ENCODE data around the gene STIL. TPM values are rescaled to one million over a fixed set of nuclear protein-coding genes. Genes with fewer than 3 reads are reported as not detected.

The STIL gene
- total and polyA plus RNA-seq, 2 donors (not counting 3 experiments of a cell fraction or from before 2014, with no cell fraction given), result 10.3 to 28.1 TPM

- Histone ChIP-seq H4K20me1 (replicated peaks; ENCODE audit: control insufficient read depth, extremely low read depth, insufficient read depth, low read length) (no peaks in the 10 kb centered on the region), H3K36me3 (ENCODE audit: control insufficient read depth in 2 of 2, extremely low read depth in 1 of 2, insufficient read depth in 2 of 2, low read length in 2 of 2) (peaks cover 6 to 26% of the 10 kb centered on the region in 2 experiments), H3K27me3 (ENCODE audit: control insufficient read depth in 2 of 2, insufficient read depth in 2 of 2, low read length in 2 of 2) (no peaks in the 10 kb centered on the region), H3K4me2 (ENCODE audit: insufficient read depth, low read length) (no peak overlapping the region), H2AFZ (ENCODE audit: low read depth, low read length) (no peak overlapping the region), H3K4me1 (ENCODE audit: control insufficient read depth, extremely low read depth, insufficient read depth, low read length) (peaks cover 47% of the 10 kb centered on the region), H3K4me3 (replicated peaks in 1 of 3; ENCODE audit: insufficient read depth in 1 of 3, low read depth in 1 of 3, low read length in 3 of 3) (no peak overlapping the region), H3K9me3 (replicated peaks; ENCODE audit: control insufficient read depth, insufficient read depth, low read length) (no peaks in the 10 kb centered on the region), H3K79me2 (ENCODE audit: control insufficient read depth, insufficient read depth, low read length) (no peaks in the 10 kb centered on the region), H3K27ac (ENCODE audit: insufficient read depth, low read depth, low read length) (no peak overlapping the region), H3K9ac (replicated peaks; ENCODE audit: extremely low read depth, insufficient read depth, low read length) (no peak overlapping the region), H3K9me1 (replicated peaks; ENCODE audit: control insufficient read depth, extremely low read depth, insufficient read depth, low read length) (no peaks in the 10 kb centered on the region)
- DNase-seq (ENCODE audit: low read depth, low spot score) (no peak), FAIRE-seq (no peak)
- TF ChIP-seq POLR2AphosphoS5 (IDR thresholded peaks at IDR 0.05; ENCODE audit: insufficient read depth, low read depth, low read length) (no peak), MYC (IDR thresholded peaks at IDR 0.05; ENCODE audit: low read depth, low read length) (no peak), GATA2 (IDR thresholded peaks at IDR 0.05; ENCODE audit: insufficient read depth, insufficient read length, low read depth, low read length) (no peak)
- TF ChIP-seq, protein P1, sequence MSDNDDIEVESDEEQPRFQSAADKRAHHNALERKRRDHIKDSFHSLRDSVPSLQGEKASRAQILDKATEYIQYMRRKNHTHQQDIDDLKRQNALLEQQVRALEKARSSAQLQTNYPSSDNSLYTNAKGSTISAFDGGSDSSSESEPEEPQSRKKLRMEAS (IDR thresholded peaks at IDR 0.05; ENCODE audit: insufficient read depth, insufficient read length), result no peak
- no TSS peak for BruUV-seq (replicated peaks)
- CTCF ChIA-PET, result interaction anchor here (1.6 kb wide), 1 partner anchor 47 kb away, joined by 4 read pairs; no protein-coding TSS in a partner anchor
- intact Hi-C loops (cut with micrococcal nuclease) (no loop called here), dilution Hi-C loops (cut with MboI; ENCODE audit: extremely low pct_ligation_motif_present, low sequenced_read_pairs) (no loop called here)
- POLR2A ChIA-PET, result no interaction called here
These were observed 98.2 kb downstream of the STIL start for GRCh38 chr1:47215713-47216112.

DNA sequence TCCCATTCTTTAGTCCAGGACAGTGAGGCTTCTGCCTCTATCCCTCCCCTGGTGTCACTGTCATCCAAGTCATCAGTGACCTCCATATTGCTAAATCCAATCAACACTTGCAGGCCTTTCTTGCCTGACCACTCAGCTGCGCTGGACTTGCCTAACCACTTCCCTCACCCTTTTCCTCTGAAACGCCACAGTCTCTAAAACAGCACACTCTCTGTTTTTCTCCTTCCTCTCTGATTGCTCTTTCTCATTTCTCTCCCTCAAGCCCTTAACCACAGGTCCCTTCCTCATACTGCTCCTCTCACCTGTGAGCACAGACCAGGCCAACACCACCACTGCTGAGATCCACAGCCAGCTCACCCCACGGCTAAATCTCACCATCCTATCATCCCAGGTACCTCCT lies 99.4 kb downstream of the STIL start:
- H3K9me3 ChIP-seq (replicated peaks; ENCODE audit: control insufficient read depth, insufficient read depth, low read length), result no peaks in the 10 kb centered on the region
- intact Hi-C loops (cut with micrococcal nuclease) (no loop called here), dilution Hi-C loops (cut with MboI; ENCODE audit: extremely low pct_ligation_motif_present, low sequenced_read_pairs) (no loop called here)
- no peak overlapping the region for H3K27ac ChIP-seq (ENCODE audit: insufficient read depth, low read depth, low read length)
- BruUV-seq (replicated peaks), result no TSS peak
- no peaks in the 10 kb centered on the region for H4K20me1 ChIP-seq (replicated peaks; ENCODE audit: control insufficient read depth, extremely low read depth, insufficient read depth, low read length)
- H3K79me2 ChIP-seq (ENCODE audit: control insufficient read depth, insufficient read depth, low read length), result no peaks in the 10 kb centered on the region
- peaks cover 58% of the 10 kb centered on the region for H3K4me1 ChIP-seq (ENCODE audit: control insufficient read depth, extremely low read depth, insufficient read depth, low read length)
- POLR2A ChIA-PET, result no interaction called here
- TF ChIP-seq MYC (IDR thresholded peaks at IDR 0.05; ENCODE audit: low read depth, low read length), result no peak
- no peak for TF ChIP-seq CTCF (IDR thresholded peaks at IDR 0.05; ENCODE audit: extremely low read depth in 1 of 2, insufficient read depth in 1 of 2, low read depth in 1 of 2, low read length in 2 of 2)
- no peak for TF ChIP-seq EZH2 (IDR thresholded peaks at IDR 0.05; ENCODE audit: borderline replicate concordance, low read depth, low read length, severe bottlenecking)
- no peak for TF ChIP-seq GATA2 (IDR thresholded peaks at IDR 0.05; ENCODE audit: insufficient read depth, insufficient read length, low read depth, low read length)
- TF ChIP-seq POLR2AphosphoS5 (IDR thresholded peaks at IDR 0.05; ENCODE audit: insufficient read depth, low read depth, low read length), result no peak
- no peak for TF ChIP-seq JUN (IDR thresholded peaks at IDR 0.05; ENCODE audit: borderline replicate concordance, insufficient read depth, insufficient read length, low read depth)
- no peak for TF ChIP-seq FOS (IDR thresholded peaks at IDR 0.05; ENCODE audit: borderline replicate concordance, insufficient read depth, low read length)
- TF ChIP-seq, protein P1 (IDR thresholded peaks at IDR 0.05; ENCODE audit: insufficient read depth, insufficient read length), result no peak
- TF ChIP-seq POLR2A (IDR thresholded peaks at IDR 0.05; ENCODE audit: low read depth, low read length), result no peak
- H3K36me3 ChIP-seq (ENCODE audit: control insufficient read depth in 2 of 2, extremely low read depth in 1 of 2, insufficient read depth in 2 of 2, low read length in 2 of 2), result peaks cover 6 to 16% of the 10 kb centered on the region in 2 experiments
- no peak overlapping the region for H3K9ac ChIP-seq (replicated peaks; ENCODE audit: extremely low read depth, insufficient read depth, low read length)
- no peak overlapping the region for H3K4me3 ChIP-seq (replicated peaks in 1 of 3; ENCODE audit: insufficient read depth in 1 of 3, low read depth in 1 of 3, low read length in 3 of 3)
- no peaks in the 10 kb centered on the region for H3K27me3 ChIP-seq (ENCODE audit: control insufficient read depth in 2 of 2, insufficient read depth in 2 of 2, low read length in 2 of 2)
- H3K4me2 ChIP-seq (ENCODE audit: insufficient read depth, low read length), result no peak overlapping the region
- CTCF ChIA-PET, result interaction anchor here (1.6 to 2.6 kb wide), 2 partner anchors 35 to 49 kb away, joined by 4 to 10 read pairs; no protein-coding TSS in a partner anchor
- no peak for DNase-seq (ENCODE audit: low read depth, low spot score)
- H2AFZ ChIP-seq (ENCODE audit: low read depth, low read length), result no peak overlapping the region
- no peak for FAIRE-seq
- no peaks in the 10 kb centered on the region for H3K9me1 ChIP-seq (replicated peaks; ENCODE audit: control insufficient read depth, extremely low read depth, insufficient read depth, low read length)
